GM18508 (cell line): ENCODE measurements around the gene ST6GAL1.
"Not testable (repeated sequence)": the region's sequence is repeated elsewhere in the genome, so short reads cannot be mapped to it uniquely, and the experiment has no call there.

Source experiments
- ATAC-seq: cut with Tn5 transposase; IDR thresholded peaks from one replicate; pipeline ENCODE4 v1.9.1; 2021; ENCODE audit warnings: moderate number of reproducible peaks; ENCODE audit not compliant: insufficient read depth, unreplicated experiment

Gene ST6GAL1

GRCh38 chr3:186937017-186937875, 6.9 kb downstream of the ST6GAL1 start:
- no peak for ATAC-seq

GRCh38 chr3:186938716-186939115, 8.4 kb downstream of the ST6GAL1 start:
- no peak for ATAC-seq

GRCh38 chr3:186939536-186939935, 9.2 kb downstream of the ST6GAL1 start:
- no peak for ATAC-seq

- no peak for ATAC-seq
These were observed 10.6 kb downstream of the ST6GAL1 start for GRCh38 chr3:186940967-186941366.

GRCh38 chr3:186942168-186942567, 11.8 kb downstream of the ST6GAL1 start:
- no peak for ATAC-seq

- ATAC-seq = no peak
These were observed 15.0 kb downstream of the ST6GAL1 start for GRCh38 chr3:186945255-186945823.

GRCh38 chr3:186946756-186947375, 16.5 kb downstream of the ST6GAL1 start:
- no peak for ATAC-seq

- ATAC-seq = no peak
These were observed 19.1 kb downstream of the ST6GAL1 start for GRCh38 chr3:186949281-186949982.

- ATAC-seq = no peak
These were observed 20.2 kb downstream of the ST6GAL1 start for GRCh38 chr3:186950402-186951093.

GRCh38 chr3:186951640-186952552, 21.6 kb downstream of the ST6GAL1 start:
- no peak for ATAC-seq

GRCh38 chr3:186953011-186953487, 22.7 kb downstream of the ST6GAL1 start:
- ATAC-seq = no peak

GRCh38 chr3:186953992-186954699, 23.8 kb downstream of the ST6GAL1 start:
- ATAC-seq = not testable (repeated sequence)

GRCh38 chr3:186955898-186956696, 25.8 kb downstream of the ST6GAL1 start:
- ATAC-seq = no peak

- ATAC-seq = no peak
These were observed 28.8 kb downstream of the ST6GAL1 start for GRCh38 chr3:186959029-186959624.

- no peak for ATAC-seq
These were observed 30.0 kb downstream of the ST6GAL1 start for GRCh38 chr3:186960347-186960746.

GRCh38 chr3:186962445-186962844, 32.1 kb downstream of the ST6GAL1 start:
- no peak for ATAC-seq

- no peak for ATAC-seq
These were observed 33.3 kb downstream of the ST6GAL1 start for GRCh38 chr3:186963636-186964035.
